GM13977 (cell line): Measurements from ENCODE around the gene TAPBPL.
A peak's percentile ranks its signal among the peaks of the same experiment; 100 is the strongest.
"Not testable (repeated sequence)": the region's sequence is repeated elsewhere in the genome, so short reads cannot be mapped to it uniquely, and the experiment has no call there.

ENCODE experiments used
- DNase-seq: peaks from one replicate; pipeline ENCODE4 v3.0.0; 2012; ENCODE audit warnings: low spot score
- CTCF ChIP-seq: IDR thresholded peaks from 2 replicates; pipeline ENCODE4 v1.5.1; 2012; ENCODE audit warnings: mild to moderate bottlenecking, control low read depth; ENCODE audit not compliant: insufficient read depth; ENCODE audit errors: extremely low read depth, missing control alignments
- in situ Hi-C: fragments of 300-500 bp; cut with MboI; formaldehyde crosslinking; loops from one replicate; pipeline ENCODE4 v1.12.0; 2022; ENCODE audit warnings: low sequenced_read_pairs, low pct_unique_long_range_greater_than_20kb, mixed read lengths, inconsistent platforms; ENCODE audit not compliant: unreplicated experiment

TAPBPL gene

GRCh38 chr12:6466184-6466573 lies 14.3 kb downstream of the TAPBPL start:
- in situ Hi-C loops: loop anchor here (10.0 kb wide), 1 partner anchor 131 kb away; no protein-coding TSS in a partner anchor
- no peak for TF ChIP-seq CTCF
- DNase-seq: no peak

GRCh38 chr12:6466751-6467150 lies 14.9 kb downstream of the TAPBPL start:
- in situ Hi-C loops: loop anchor here (10.0 kb wide), 1 partner anchor 132 kb away; no protein-coding TSS in a partner anchor
- not testable (repeated sequence) for DNase-seq

GRCh38 chr12:6467571-6468282 lies 15.9 kb downstream of the TAPBPL start:
- in situ Hi-C loops: loop anchor here (10.0 kb wide), 1 partner anchor 133 kb away; no protein-coding TSS in a partner anchor
- DNase-seq: not testable (repeated sequence)

- no peak for DNase-seq
- in situ Hi-C loops: loop anchor here (10.0 kb wide), 1 partner anchor 133 kb away; no protein-coding TSS in a partner anchor
- TF ChIP-seq CTCF: no peak
These were observed 16.4 kb downstream of the TAPBPL start for GRCh38 chr12:6468283-6468575.

DNA sequence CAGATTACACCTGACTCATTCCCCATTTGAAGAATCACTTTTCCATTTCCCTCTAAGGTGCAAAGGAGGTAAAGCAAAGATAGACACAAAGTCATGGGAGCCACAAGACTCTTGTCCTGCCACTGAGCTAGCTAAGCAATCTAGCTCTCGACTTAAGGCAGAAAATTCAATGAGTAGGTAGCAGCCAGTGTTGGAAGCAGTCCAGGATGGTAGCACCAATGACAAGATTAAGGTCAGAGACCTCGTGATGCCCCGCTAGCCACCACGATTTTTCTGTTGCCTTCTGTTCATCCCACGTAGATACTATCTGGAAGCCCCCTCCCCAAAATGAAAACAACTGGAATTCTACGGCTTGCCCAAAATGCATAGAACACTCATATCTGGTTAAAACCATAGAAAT lies 17.2 kb downstream of the TAPBPL start:
- no peak for TF ChIP-seq CTCF
- no peak for DNase-seq
- in situ Hi-C loops: loop anchor here (10.0 kb wide), 1 partner anchor 134 kb away; no protein-coding TSS in a partner anchor

DNA sequence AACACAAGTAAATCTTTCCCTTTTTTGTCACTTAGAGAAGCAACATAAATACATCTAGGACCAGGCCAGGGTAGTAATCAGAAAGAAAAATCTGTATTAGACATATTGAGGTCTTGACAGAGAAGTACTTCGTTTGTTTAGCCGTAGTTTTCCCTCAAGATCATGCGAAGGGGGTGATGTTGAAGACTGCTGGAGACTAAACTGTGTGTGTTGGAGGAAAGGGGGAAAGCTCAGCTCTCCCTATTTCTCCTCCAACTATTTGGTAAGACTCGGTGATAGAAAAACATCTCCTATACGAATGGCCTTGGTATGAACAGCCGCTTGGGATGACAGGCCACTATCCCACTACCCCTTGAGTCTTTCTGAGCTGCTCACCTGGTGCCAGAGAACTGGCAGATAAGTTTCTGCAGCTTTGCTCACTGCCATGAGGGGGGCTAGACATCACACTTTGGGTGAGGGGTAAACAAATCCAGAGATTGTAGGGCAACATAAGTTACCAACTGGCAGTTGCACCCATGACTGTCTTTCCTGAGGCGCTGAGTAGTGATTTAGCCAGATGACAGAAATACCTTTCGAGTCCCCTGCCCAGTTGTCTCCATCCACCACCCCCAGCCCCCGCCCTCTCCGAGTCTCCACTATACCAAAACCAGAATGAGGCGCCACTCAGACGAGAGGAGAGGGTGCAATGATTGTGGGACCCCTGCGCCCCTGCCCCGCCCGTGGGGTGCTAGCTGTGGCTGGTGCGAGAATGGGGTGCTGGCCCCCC lies 17.9 kb downstream of the TAPBPL start:
- no peak for DNase-seq
- in situ Hi-C loops: loop anchor here (10.0 kb wide), 1 partner anchor 135 kb away; no protein-coding TSS in a partner anchor
- no peak for TF ChIP-seq CTCF

- peak; percentile 97 for DNase-seq
- no peak for TF ChIP-seq CTCF
- in situ Hi-C loops: no loop called here
These were observed 18.7 kb downstream of the TAPBPL start, which contains the start of gene VAMP1 for GRCh38 chr12:6470375-6471163. TSS of gene VAMP1 (minus strand) at chr12:6470677. CDS start at chr12:6470531, 146 bp downstream.
